HepG2 (cell line): ENCODE results near the gene PCDHGC5. TPM values are rescaled to one million over a fixed set of nuclear protein-coding genes. Genes with fewer than 3 reads are reported as not detected.
A peak's percentile ranks its signal among the peaks of the same experiment; 100 is the strongest.

Experiments used
- ARID5B ChIP-seq: IDR thresholded peaks from 2 replicates; pipeline ENCODE4 v1.4.0; 2020; ENCODE audit warnings: mild to moderate bottlenecking, missing genetic modification reagents
- GTF2F1 ChIP-seq: fragments of 150-350 bp; IDR thresholded peaks from 2 replicates; pipeline ENCODE4 v1.6.1; 2014; ENCODE audit warnings: low read length
- KLF12 ChIP-seq: sonication (generic); formaldehyde crosslinking; IDR thresholded peaks from 2 replicates; pipeline ENCODE4 v1.4.0; 2020; ENCODE audit warnings: missing genetic modification reagents, borderline replicate concordance
- MEIS1 ChIP-seq: sonication (generic); formaldehyde crosslinking; IDR thresholded peaks from 2 replicates; pipeline ENCODE4 v1.9.0; 2021; ENCODE audit warnings: mild to moderate bottlenecking, missing genetic modification reagents, moderate library complexity, borderline replicate concordance
- NFIC ChIP-seq: IDR thresholded peaks from 2 replicates; pipeline ENCODE4 v1.6.1; 2012; ENCODE audit warnings: mild to moderate bottlenecking, low read length, inconsistent platforms
- RNF2 ChIP-seq: fragments of 450-650 bp; conservative IDR thresholded peaks from 2 replicates; pipeline ENCODE4 v1.6.1; 2016; ENCODE audit warnings: low read depth
- RXRB ChIP-seq: IDR thresholded peaks from 2 replicates; pipeline ENCODE4 v1.6.1; 2016; ENCODE audit warnings: borderline replicate concordance, missing genetic modification reagents, missing compliant biosample characterization
- SRY ChIP-seq: sonication (generic); formaldehyde crosslinking; IDR thresholded peaks from 2 replicates; pipeline ENCODE4 v1.8.0; 2022; ENCODE audit warnings: mild to moderate bottlenecking, missing genetic modification reagents
- TBX3 ChIP-seq: fragments of 450-650 bp; IDR thresholded peaks from 2 replicates; pipeline ENCODE4 v1.6.1; 2017; ENCODE audit warnings: antibody characterized with exemption, mild to moderate bottlenecking, inconsistent platforms, borderline replicate concordance
- THYN1 ChIP-seq: sonication (generic); formaldehyde crosslinking; IDR thresholded peaks from 2 replicates; pipeline ENCODE4 v1.8.1; 2023; ENCODE audit warnings: low read depth, mild to moderate bottlenecking, moderate library complexity, missing genetic modification reagents, borderline replicate concordance
- ZFP90 ChIP-seq: sonication (generic); formaldehyde crosslinking; IDR thresholded peaks from 2 replicates; pipeline ENCODE4 v1.8.0; 2022; ENCODE audit warnings: missing genetic modification reagents, mild to moderate bottlenecking, inconsistent platforms, borderline replicate concordance
- ZNF407 ChIP-seq: sonication (generic); formaldehyde crosslinking; IDR thresholded peaks from one replicate; pipeline ENCODE4 v1.5.1; 2020; ENCODE audit warnings: mild to moderate bottlenecking, missing genetic modification reagents; ENCODE audit errors: not compliant biosample characterization
- ZNF549 ChIP-seq: sonication (generic); formaldehyde crosslinking; IDR thresholded peaks from 2 replicates; pipeline ENCODE4 v1.5.0; 2020; ENCODE audit warnings: missing genetic modification reagents
- ZNF558 ChIP-seq: sonication (generic); formaldehyde crosslinking; IDR thresholded peaks from 2 replicates; pipeline ENCODE4 v1.9.0; 2022; ENCODE audit warnings: mild to moderate bottlenecking, missing genetic modification reagents, borderline replicate concordance
- ZNF570 ChIP-seq: sonication (generic); formaldehyde crosslinking; IDR thresholded peaks from 2 replicates; pipeline ENCODE4 v1.4.0; 2020; ENCODE audit warnings: mild to moderate bottlenecking, missing genetic modification reagents, borderline replicate concordance
- ZNF644 ChIP-seq: IDR thresholded peaks from 2 replicates; pipeline ENCODE4 v1.6.1; 2016; ENCODE audit warnings: low read depth
- ZNF788 ChIP-seq: sonication (generic); formaldehyde crosslinking; IDR thresholded peaks from 2 replicates; pipeline ENCODE4 v1.5.0; 2020; ENCODE audit warnings: mild to moderate bottlenecking, missing genetic modification reagents, borderline replicate concordance
- polyA plus RNA-seq, 8 experiments: library from polyadenylated mRNA; depleted of rRNA in 3 of 8; stranded (reverse) in 7 of 8; unstranded in 1 of 8; fragments of >200 nt; fragmentation: Illumina TruSeq in 4 of 8; extraction: Trizol in 4 of 8; gene quantifications; 2 replicates each; pipeline versions ENCODE4 v1.2.1 to v1.2.3, GENCODE V29; 2011 to 2016; ENCODE audit warnings: low read depth in 4 of 8, missing spikeins in 1 of 8, mixed read lengths in 1 of 8; ENCODE audit not compliant: insufficient read depth in 1 of 8
- total RNA-seq, 5 experiments: library from RNA; depleted of rRNA; stranded (reverse); fragments of >200 nt; fragmentation: Illumina TruSeq; extraction: Trizol; gene quantifications; 2 replicates each; pipeline ENCODE4 v1.2.3, GENCODE V29; 2016; ENCODE audit warnings: low read depth in 1 of 5

The PCDHGC5 gene
- total and polyA plus RNA-seq, 2 of the 13 experiments (the other 11 are each of a cell fraction or from before 2014, with no cell fraction given) = 0.03 TPM; not detected in 1

- TF ChIP-seq ZNF407 (no peak), THYN1 (CRISPR knock-in tag) (no peak), KLF12 (no peak), RNF2 (no peak), RXRB (CRISPR knock-in tag) (peak; percentile 93), ZNF558 (CRISPR knock-in tag) (no peak), MEIS1 (CRISPR knock-in tag) (no peak), ZNF570 (CRISPR knock-in tag) (no peak), ARID5B (CRISPR knock-in tag) (peak; percentile 57; the same call in 1 of the 2 replicates), GTF2F1 (no peak), ZNF788 (CRISPR knock-in tag) (peak; percentile 61; the same call in 1 of the 2 replicates), ZNF644 (no peak), ZNF549 (CRISPR knock-in tag) (no peak), TBX3 (no peak), SRY (CRISPR knock-in tag) (no peak), ZFP90 (CRISPR knock-in tag) (no peak), NFIC (no peak)
Observed at GRCh38 chr5:141524604-141525597, 36.0 kb downstream of the PCDHGC5 start (continued).
